PC-3 (cell line): ENCODE results near the gene AQP9.

Experiments
- CTCF ChIP-seq: fragments of 300-600 bp; sonication (generic); conservative IDR thresholded peaks from 2 replicates; pipeline ENCODE4 v1.5.1; 2017; ENCODE audit warnings: antibody characterized with exemption, low read depth, mild to moderate bottlenecking, low read length
- EZH2 ChIP-seq: fragments of 300-600 bp; sonication (generic); IDR thresholded peaks from one replicate; pipeline ENCODE4 v1.6.1; 2017; ENCODE audit warnings: antibody characterized with exemption, mild to moderate bottlenecking, low read length; ENCODE audit not compliant: unreplicated experiment
- EZH2phosphoT487 ChIP-seq: fragments of 300-600 bp; sonication (generic); IDR thresholded peaks from 2 replicates; pipeline ENCODE4 v1.6.1; 2018; ENCODE audit warnings: mild to moderate bottlenecking, antibody characterized with exemption, low read length, borderline replicate concordance

GRCh38 chr15:58221591-58222241 is 83.5 kb downstream of the AQP9 start:
- TF ChIP-seq EZH2 (no peak), CTCF (peak; percentile 65), EZH2phosphoT487 (no peak)
